Measurements from ENCODE around the gene CFAP61.

DNA sequence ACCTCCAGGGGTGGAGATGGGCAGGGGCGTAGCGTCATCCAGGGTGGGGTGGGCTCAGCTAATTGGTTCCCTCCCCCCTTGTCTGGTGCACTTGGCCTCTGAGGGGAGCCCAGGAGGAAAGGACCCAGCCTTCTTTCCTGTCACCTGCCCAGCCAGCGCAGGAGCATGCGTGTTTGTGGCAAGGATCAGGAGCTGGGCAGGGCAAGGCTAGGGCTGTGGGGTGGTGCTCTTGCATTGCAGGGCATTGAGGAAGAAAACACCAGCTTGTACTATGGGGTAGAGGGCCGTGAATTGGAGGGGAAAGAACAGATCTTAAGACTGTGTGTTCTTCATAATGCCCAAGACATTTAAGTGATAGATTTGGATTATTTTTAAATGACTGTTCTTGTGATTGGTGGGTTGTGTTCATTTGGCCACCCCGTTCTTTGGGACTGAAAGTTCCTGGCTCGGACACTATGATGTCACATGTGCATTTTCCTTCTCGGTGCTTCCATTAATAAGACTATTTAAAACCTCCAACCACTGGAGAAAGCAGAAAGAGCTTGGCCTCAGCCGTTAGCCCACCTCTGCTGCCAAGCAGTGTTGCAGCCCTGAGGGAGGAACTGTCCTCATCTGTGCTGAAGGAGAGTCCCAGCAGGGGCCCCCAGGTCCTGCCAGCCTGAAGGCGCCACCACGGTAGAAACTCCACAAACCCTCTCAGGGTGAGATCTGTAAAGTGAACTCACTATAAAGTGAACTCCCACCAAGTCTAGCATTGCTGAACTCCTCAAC lies 179.4 kb downstream of the CFAP61 start:
- TF ChIP-seq EZH2phosphoT487 (IDR thresholded peaks at IDR 0.05; ENCODE audit: borderline replicate concordance, low read length) (no peak), EZH2 (IDR thresholded peaks at IDR 0.05; ENCODE audit: low read length, unreplicated experiment) (no peak)
- TF ChIP-seq, protein P1, sequence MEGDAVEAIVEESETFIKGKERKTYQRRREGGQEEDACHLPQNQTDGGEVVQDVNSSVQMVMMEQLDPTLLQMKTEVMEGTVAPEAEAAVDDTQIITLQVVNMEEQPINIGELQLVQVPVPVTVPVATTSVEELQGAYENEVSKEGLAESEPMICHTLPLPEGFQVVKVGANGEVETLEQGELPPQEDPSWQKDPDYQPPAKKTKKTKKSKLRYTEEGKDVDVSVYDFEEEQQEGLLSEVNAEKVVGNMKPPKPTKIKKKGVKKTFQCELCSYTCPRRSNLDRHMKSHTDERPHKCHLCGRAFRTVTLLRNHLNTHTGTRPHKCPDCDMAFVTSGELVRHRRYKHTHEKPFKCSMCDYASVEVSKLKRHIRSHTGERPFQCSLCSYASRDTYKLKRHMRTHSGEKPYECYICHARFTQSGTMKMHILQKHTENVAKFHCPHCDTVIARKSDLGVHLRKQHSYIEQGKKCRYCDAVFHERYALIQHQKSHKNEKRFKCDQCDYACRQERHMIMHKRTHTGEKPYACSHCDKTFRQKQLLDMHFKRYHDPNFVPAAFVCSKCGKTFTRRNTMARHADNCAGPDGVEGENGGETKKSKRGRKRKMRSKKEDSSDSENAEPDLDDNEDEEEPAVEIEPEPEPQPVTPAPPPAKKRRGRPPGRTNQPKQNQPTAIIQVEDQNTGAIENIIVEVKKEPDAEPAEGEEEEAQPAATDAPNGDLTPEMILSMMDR (conservative IDR thresholded peaks at IDR 0.05; ENCODE audit: low read depth, low read length) = no peak
